Stimulated activated CD4-positive, alpha-beta T cell treated with anti-CD3 and anti-CD28 coated beads, Interleukin-4, amount 100 ng/mL, for 24 hours (primary cell): ENCODE measurements around the gene SFRP2.

Experiments
- DNase-seq: peaks from one replicate; pipeline ENCODE4 v3.0.0-alpha.2; 2020

Gene SFRP2

GRCh38 chr4:153792618-153793247 lies 3.9 kb upstream of the SFRP2 start:
- no peak for DNase-seq

- peak; percentile 43 for DNase-seq
These were observed 3.1 kb upstream of the SFRP2 start for GRCh38 chr4:153791746-153792617.

- peak; percentile 30 for DNase-seq
These were observed 2.2 kb upstream of the SFRP2 start for GRCh38 chr4:153790962-153791551.

DNA sequence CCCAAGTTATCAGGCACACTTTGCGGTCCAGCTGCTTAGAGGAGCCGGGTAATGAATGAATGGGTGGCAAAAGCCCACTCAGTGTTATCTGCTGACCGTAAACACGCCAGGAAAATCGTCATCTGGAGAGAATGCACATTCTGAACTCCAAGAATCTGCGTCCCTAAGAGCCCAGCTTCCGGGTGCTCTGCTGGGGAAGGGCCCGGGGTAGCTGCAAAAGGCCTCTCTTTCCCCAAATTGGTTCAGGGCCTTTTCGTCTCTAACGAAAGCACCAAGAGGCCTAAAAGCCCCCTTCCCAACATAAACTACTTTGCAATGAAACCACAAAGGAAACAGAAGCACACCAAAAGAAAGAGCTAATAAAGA lies 1.6 kb upstream of the SFRP2 start:
- no peak for DNase-seq

DNA sequence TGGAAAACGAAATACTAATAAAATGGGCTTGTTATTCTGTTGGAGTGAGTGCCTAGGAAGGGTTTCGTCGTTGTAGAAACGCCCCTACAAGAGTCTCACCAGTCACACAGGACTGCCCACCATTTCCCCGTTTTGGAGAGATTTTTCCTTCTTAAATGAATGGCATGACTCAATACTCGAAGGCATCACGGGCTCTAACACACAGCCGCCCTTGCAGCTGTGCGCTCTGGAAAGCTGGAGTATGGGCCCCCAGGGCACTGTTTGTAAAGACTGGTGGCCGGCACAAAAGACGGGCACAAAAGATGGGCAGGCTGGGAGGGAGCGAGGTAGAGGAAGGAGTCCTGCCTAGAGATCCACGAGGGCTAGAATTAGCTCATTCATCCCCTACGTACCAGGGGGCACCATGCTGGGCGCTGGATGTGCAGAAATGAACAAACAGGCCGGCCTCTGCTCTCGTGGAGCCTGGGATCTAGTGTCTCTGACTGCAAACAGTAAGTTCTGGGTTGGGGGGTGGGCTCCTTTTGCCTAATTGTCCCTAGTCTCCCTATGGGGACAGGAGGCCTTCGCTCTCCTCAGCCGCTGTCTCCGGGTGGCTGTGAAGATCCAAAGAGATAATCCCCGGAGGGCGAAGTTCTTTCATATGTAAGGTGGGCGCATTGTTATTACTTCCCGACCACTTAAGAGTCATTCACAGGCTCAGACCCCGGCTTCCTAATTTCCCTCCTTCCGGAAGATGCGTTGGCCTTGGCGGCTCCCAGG lies 1.0 kb upstream of the SFRP2 start:
- DNase-seq, result no peak

- DNase-seq, result no peak
These were observed 851 bp downstream of the SFRP2 start for GRCh38 chr4:153788051-153788412.

DNA sequence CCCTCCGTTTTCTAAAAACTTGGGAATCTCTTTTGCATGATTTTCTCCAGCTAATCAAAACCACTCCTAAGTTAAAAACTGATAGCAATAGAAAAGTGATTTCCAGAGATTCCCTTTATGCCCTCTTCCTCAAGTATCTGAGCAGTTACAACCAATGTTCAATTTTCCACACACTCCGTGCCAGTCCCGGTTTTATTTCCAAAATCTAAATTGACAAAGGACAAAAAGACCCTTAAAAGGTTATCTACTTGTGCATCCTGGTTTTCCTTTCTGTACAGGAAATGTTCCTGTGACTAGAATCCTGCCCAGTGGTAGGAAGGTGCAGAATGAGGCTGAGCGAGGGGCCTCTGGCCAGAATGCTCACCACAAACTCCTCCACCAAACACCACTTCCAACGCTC lies 1.3 kb downstream of the SFRP2 start:
- no peak for DNase-seq

DNA sequence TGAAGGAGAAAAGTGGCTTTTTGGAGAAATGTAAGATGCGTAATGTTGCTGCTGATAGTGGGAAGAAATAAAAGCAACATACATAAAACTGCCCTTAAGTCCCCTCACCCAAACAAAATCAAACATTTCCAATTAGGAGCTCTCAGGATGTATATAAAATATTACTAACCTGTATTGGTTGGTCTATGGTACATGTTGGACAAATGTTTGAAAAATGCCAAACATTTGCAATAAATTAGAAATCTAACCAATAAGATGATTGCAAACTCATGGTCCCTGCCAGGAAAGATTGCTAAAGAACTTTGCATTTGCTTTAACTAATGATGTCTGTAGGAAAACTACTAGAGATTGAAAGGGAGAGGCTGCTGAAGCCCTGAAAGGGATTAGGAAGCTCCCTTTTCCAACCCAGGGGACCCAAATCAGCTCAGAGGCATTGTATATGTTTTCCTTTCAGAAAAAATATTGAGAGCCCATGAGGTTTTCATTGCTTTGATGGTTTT lies 1.8 kb downstream of the SFRP2 start:
- DNase-seq, result no peak

- no peak for DNase-seq
These were observed 2.8 kb downstream of the SFRP2 start for GRCh38 chr4:153785910-153786721.

- DNase-seq, result no peak
These were observed 4.7 kb downstream of the SFRP2 start for GRCh38 chr4:153784166-153784699.

DNA sequence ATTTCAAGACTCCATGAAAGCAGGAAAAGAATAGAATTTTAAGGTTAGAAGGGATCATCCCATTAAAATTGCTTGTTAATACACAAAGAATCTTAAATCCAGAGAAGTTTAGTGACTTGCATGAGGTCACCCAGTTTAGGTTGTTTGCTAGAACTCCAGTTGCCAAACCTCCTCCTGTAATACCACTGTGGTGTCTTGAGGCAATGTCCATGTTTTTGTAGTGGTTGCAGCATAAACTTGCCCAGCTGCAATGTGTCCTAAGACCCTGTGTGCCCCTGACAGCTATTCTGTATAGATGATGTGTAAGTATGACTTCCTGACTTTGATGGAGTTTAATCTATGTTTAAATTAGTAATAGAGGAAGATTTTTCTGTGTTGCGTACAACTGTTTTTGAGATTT lies 6.3 kb downstream of the SFRP2 start:
- DNase-seq, result no peak

GRCh38 chr4:153781717-153782416 lies 7.0 kb downstream of the SFRP2 start:
- no peak for DNase-seq

- no peak for DNase-seq
These were observed 7.6 kb downstream of the SFRP2 start for GRCh38 chr4:153781280-153781679.

DNA sequence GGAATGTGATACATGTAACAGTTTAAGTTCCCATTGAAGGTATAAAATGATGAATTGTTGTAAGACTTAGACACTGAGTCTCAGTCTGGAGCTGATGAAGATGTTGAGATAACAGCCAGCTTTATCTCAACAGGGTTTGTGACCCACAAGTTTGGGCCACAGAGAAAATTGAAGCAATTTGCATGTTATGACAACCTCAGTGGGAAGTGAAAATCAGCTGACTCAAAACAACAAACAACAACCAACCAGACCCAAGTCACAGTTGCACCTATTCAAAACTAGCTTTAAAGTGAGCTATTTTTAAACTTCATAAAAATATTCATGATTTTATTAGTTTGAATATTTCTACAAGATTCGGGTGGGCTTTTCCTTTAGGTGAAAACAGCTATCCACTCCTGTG lies 8.0 kb downstream of the SFRP2 start:
- no peak for DNase-seq

DNA sequence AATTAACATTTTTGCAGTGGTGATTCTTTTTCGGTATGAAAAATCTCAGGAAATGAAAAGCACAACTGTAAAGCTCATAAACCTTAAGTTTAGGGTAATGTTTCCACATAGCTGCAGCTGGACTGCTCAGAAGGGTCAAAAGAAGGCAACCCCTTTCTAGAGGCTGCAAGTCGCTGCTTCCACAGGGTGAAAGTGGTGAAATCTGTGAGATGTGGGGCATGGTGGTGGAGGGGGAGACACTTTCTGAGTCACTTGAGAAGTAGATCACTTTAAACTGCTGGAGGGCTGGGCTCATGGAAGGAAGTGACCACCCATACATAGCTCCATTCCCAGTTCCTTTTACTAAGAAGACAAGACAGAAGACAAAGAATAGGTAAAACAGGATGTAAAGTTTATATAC lies 8.7 kb downstream of the SFRP2 start:
- no peak for DNase-seq

- DNase-seq, result no peak
These were observed 10.5 kb downstream of the SFRP2 start for GRCh38 chr4:153778383-153778782.

- DNase-seq, result no peak
These were observed 11.5 kb downstream of the SFRP2 start for GRCh38 chr4:153777421-153777820.

DNA sequence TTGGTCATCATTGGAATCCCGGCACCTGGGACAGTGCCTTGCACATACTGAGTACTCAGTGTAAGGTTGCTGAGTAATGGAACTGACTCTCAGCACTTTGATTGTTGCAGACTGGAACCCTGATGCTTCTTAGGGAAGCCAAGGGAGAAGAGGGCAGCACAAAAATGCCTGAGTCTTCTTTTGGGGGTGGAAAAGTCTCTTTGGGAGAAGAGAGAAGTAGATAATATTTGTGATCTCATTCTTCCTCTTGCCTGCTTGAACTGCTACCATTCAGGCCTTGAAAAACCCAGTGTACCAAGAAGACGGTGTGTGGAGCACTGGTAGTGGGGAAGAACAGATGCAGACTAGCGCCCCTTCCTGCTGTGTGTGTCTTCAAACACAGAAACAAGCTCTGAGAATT lies 12.3 kb downstream of the SFRP2 start:
- DNase-seq, result no peak

- no peak for DNase-seq
These were observed 15.6 kb downstream of the SFRP2 start for GRCh38 chr4:153773236-153773690.

DNA sequence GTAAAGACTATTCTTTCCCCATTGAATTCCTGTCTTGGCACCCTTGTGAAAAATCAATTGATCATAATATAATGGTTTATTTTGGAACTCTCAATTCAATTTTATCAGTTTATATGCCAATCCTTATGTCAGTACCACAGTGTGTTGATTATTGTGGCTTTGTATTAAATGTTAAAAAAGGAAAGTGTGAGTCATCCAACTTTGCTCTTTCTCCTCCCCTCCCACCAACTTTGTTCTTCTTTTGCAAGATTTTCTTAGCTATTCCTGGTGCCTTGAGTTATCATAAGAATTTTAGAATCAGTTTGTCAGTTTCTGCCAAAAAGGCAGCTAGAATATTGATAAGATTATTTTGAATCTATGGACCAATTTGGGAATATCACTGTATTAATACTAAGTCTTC lies 17.8 kb downstream of the SFRP2 start:
- DNase-seq, result no peak

DNA sequence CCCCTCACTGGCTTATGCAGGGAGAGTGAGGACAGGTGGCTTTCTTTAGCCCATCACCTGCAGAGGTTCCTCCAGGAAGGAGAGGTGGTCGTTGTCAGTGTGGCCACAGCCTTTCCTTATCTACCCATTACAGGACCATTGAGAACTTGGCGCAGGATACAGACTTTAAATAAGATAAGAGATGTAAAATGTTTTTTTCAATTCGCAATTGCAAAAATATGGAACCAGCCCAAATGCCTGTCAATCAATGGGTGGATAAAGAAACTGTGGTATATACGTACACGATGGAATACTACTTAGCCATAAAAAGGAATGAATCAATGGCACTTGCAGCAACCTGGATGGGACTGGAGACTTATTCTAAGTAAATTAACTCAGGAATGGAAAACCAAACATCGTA lies 22.1 kb downstream of the SFRP2 start:
- no peak for DNase-seq
